ENCODE measurements around the gene NEMF. TPM values are rescaled to one million over a fixed set of nuclear protein-coding genes. Genes with fewer than 3 reads are reported as not detected.

The NEMF gene
- total and polyA plus RNA-seq, 8 donors, result 48.1 to 94.3 (median 84.1) TPM

- no peaks in the 10 kb centered on the region for H3K27me3 ChIP-seq
- DNase-seq (peak; percentile 56 to 88 (median 74)), ATAC-seq (peak; percentile 84)
- H3K4me3 ChIP-seq, result peak overlapping the region; percentile 81 to 87
- peaks cover 0 to 42% of the 10 kb centered on the region in 2 donors for H3K4me1 ChIP-seq
- intact Hi-C loops (cut with DNase I), result no loop called here
- H3K27ac ChIP-seq, result peak overlapping the region in 1 of 2 donors; percentile 92
- peak; percentile 76 to 79 for TF ChIP-seq CTCF (IDR thresholded peaks at IDR 0.05)
- H3K36me3 ChIP-seq, result peaks cover 0 to 23% of the 10 kb centered on the region in 2 donors
- H3K9me3 ChIP-seq, result no peaks in the 10 kb centered on the region
Measured at GRCh38 chr14:49853572-49854375, 1.2 kb upstream of the NEMF start.

DNA sequence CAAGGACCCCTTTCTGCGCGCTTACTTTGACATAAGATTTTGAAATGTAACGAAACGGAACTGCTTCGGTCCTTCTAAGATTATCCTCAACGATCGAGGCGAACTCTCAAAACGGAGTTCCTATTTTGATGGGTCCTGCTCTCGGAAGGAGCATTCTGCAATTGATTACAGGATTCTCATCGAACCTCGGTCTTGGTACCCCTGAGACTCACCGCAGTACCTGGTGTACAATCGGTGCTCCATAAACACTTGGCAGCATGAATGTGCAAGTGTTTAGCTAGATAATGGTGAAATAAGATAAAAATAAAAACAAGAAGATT is 530 bp upstream of the NEMF start:
- TF ChIP-seq CTCF (IDR thresholded peaks at IDR 0.05), result no peak
- no peak for DNase-seq
- Histone ChIP-seq H3K4me3 (peak overlapping the region; percentile 81 to 87), H3K27me3 (no peaks in the 10 kb centered on the region), H3K36me3 (peaks cover 0 to 28% of the 10 kb centered on the region in 2 donors), H3K4me1 (peaks cover 0 to 42% of the 10 kb centered on the region in 2 donors), H3K9me3 (no peaks in the 10 kb centered on the region), H3K27ac (peak overlapping the region; percentile 90 to 92)
- no peak for ATAC-seq
- intact Hi-C loops (cut with DNase I), result no loop called here

- Histone ChIP-seq H3K4me3 (peak overlapping the region; percentile 81 to 87), H3K36me3 (peaks cover 0 to 40% of the 10 kb centered on the region in 2 donors), H3K27me3 (no peaks in the 10 kb centered on the region), H3K9me3 (no peaks in the 10 kb centered on the region), H3K4me1 (peaks cover 0 to 42% of the 10 kb centered on the region in 2 donors), H3K27ac (peak overlapping the region; percentile 90 to 92)
- intact Hi-C loops (cut with DNase I), result no loop called here
- DNase-seq, result no peak
- no peak for ATAC-seq
- TF ChIP-seq CTCF (IDR thresholded peaks at IDR 0.05), result no peak
Measured at GRCh38 chr14:49851813-49852212, 775 bp downstream of the NEMF start.

DNA sequence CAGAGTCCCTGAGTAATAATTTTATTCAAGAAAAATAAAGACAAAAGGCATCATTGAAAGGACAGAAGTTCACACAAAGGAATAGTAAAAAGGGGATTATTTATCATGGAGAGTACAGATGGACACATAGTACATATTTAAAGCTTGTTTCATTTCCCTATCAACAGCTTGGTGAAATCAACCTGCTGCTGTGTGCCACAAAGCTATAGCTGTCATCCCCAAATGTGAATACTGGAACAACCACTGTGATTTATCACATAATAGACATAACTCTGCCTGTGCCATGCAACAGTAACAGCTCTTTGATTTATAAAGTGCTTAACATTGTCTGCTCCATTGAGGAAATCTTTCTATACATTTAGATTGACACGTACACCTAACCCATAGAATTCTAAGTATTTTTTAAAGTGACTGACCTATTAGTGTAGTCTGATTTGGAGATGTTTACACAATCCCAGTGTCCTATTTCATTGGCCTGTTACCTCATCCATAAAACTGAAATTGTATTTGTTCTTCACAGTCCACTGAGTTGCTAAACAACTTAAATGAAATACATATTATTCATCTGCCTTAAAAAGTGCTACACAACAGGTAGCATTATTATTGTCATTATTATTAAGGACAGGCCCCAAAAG is 3.3 kb downstream of the NEMF start:
- no peak for DNase-seq
- H3K9me3 ChIP-seq, result no peaks in the 10 kb centered on the region
- peaks cover 0 to 42% of the 10 kb centered on the region in 2 donors for H3K4me1 ChIP-seq
- peaks cover 0 to 64% of the 10 kb centered on the region in 2 donors for H3K36me3 ChIP-seq
- no peak overlapping the region for H3K4me3 ChIP-seq
- H3K27me3 ChIP-seq, result no peaks in the 10 kb centered on the region
- no peak for ATAC-seq
- H3K27ac ChIP-seq, result no peak overlapping the region
- intact Hi-C loops (cut with DNase I), result no loop called here
- TF ChIP-seq CTCF (IDR thresholded peaks at IDR 0.05), result no peak

DNA sequence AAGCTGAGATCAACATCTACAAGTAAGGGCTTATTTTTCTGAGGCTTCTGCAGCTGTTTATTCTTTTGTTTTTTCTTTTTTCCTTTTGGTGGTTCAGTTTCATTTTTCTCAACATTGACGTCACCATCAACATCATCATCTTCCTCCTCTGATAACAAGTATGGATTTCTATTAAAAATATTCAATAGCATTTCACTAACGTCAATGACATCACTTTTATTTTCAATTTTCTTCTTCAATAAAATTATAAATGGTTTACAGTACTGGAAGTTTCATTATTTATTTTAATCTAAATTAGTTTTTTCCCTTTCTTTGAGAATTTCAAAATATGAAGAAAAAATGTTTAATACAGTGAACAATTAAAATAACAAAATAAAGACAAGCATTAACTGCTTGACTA is 23.9 kb downstream of the NEMF start:
- H3K4me1 ChIP-seq, result no peaks in the 10 kb centered on the region
- TF ChIP-seq CTCF (IDR thresholded peaks at IDR 0.05), result no peak
- ATAC-seq (no peak), DNase-seq (no peak)
- no peaks in the 10 kb centered on the region for H3K27me3 ChIP-seq
- peaks cover 0 to 100% of the 10 kb centered on the region in 2 donors for H3K36me3 ChIP-seq
- no peak overlapping the region for H3K27ac ChIP-seq
- H3K4me3 ChIP-seq, result no peak overlapping the region
- H3K9me3 ChIP-seq, result no peaks in the 10 kb centered on the region
- intact Hi-C loops (cut with DNase I), result no loop called here

Measured in left lung (tissue), 10 donors.